Measurements from ENCODE around the gene MGA.

Gene MGA

DNA sequence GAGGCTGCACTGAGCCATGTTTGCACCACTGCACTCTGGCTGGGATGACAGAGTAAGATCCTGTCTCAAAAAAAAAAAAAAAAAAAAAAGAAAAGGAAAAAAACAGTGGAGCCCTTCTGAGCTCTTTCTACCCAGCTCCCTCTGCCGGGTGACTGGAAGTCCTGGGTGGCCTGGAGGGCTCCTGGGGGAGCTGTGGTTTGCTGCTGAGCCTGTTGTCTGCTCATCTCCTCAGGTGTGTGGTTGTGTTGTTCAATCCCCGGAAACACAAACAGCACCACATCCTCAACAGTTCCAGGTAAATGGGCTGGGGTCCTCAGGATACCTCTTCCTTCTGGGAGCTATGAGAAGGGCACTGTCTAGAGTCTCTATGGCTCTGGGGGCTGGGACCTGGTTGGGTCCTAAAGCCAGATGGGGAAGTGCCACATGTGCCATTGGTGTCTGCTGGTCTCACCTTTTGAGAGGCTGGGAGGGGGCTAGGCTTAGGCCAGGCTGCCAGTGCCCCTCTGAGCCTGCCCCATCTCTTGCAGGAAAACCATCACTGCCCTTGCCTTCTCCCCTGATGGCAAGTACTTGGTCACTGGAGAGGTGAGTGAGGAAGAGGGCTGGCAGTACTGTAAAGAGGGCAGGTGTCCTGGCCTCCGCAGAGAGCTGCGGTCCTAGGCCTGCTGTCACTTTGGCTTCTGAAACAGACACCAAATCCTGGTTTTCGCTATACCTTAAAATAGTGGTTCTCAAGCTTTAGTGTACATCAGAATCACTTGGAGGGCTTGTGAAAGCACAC lies 150.6 kb downstream of the MGA start:
- no peak for DNase-seq

DNA sequence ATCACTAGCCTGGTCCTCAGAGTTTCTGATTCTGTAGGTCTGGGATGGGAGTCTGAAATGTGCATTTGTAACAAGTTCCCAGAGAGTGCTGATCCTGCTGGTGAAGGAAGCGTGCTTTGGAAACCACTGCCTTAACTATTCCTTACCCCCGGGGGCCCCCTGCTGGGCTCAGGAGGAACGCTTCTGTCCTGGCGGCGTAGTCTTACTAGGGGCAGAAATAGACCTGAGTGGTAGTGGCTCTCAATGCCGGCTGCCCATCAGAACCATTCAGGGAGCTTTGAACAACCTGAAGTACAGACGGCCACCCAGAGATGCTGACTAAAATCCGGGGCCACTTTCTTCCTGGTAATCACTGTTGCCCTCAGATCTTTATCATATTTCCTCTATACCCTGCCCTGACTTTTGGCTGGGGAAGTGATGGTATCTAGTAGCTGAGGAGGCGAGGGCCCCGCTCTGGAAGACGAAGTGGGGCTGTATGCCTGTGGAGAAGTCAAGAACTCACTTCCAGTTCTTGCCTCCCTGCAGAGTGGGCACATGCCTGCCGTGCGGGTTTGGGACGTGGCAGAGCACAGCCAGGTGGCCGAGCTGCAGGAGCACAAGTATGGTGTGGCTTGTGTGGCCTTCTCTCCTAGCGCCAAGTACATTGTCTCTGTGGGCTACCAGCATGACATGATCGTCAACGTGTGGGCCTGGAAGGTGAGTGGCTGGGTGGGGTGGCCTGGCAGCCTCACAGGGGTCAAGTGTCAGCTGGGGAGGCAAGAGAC lies 151.4 kb downstream of the MGA start:
- DNase-seq = peak; percentile 9 to 42

DNA sequence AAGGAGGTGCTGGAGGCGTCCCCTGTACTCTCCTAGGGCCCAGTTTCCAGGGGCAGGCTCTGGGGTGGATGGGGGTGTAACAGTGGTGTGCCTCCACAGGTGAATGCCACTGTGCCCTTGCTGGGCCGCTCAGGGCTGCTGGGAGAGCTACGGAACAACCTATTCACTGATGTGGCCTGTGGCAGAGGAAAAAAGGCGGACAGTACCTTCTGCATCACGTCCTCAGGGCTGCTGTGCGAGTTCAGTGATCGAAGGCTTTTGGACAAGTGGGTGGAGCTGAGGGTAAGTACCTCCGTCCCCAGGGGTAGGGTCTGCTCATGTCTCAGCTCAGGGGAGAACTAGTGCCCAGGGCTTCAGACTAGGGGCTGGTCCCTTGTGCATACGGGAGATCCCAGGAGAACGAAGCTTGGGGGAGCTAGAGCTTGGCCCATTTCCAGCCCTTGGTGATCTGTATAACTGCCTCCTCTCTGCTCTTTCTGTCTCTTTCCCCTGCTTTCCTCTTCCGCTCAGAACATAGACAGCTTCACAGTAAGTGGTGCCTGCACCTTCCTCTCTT lies 152.7 kb downstream of the MGA start:
- no peak for DNase-seq

DNA sequence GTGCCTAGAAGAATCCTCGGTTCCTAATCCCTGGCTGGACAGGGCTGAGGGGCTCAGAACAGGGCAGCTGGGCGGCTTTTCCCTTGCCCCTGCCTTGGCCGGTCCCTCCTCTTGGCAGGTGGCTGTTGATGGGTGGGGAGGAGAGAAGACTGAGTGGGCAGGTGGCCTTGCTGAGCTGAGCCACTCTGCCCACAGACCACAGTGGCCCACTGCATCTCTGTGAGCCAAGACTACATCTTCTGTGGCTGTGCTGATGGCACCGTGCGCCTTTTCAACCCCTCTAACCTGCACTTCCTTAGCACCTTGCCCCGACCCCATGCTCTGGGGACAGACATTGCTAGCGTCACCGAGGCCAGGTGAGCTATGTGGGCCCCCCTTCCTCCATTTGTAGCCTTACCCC lies 153.2 kb downstream of the MGA start:
- no peak for DNase-seq

DNA sequence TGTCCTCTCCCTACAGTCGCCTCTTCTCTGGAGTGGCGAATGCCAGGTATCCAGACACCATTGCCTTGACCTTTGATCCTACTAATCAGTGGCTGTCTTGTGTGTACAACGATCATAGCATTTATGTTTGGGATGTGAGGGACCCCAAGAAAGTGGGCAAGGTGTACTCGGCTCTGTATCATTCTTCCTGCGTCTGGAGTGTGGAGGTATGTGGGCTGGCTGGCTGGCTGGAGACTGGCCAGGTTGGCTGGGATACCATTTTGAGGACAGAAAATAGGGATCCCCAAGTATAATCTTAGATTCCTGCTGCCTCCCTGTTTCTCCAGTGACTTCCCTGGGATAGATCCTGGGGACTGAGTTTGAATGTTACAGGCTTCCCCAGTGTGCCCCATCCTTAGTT lies 154.3 kb downstream of the MGA start:
- no peak for DNase-seq

DNA sequence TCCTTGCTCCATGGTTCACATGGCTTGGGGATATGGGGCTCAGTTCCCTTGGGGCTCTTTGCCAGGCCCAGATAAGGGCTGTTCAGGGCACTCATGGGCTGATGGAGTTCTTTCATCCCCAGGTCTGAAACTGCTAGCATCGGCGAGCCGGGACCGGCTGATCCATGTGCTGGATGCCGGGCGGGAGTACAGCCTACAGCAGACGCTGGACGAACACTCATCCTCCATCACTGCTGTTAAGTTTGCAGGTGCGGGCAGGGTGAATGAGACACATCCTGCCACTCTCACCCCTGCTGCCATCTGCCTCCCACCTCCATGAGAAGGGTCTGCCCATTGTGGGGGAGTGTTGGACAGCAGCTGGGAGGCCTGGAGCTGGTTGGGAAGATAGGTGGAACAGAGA lies 156.6 kb downstream of the MGA start:
- no peak for DNase-seq

DNA sequence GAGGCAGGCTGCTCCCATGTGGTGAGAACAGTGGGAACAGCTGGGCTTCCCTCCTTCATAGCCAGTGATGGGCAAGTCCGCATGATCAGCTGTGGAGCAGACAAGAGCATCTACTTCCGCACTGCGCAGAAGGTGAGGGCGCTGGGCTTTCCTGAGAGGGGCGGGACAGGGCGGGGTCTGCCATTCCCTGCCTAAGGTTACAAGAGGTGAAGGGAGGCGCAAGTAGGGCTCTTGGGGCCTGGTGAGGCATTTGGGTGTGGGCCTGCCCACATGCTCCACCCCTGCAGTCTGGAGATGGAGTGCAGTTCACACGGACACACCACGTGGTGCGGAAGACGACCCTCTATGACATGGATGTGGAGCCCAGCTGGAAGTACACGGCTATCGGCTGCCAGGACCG lies 157.1 kb downstream of the MGA start:
- no peak for DNase-seq

DNA sequence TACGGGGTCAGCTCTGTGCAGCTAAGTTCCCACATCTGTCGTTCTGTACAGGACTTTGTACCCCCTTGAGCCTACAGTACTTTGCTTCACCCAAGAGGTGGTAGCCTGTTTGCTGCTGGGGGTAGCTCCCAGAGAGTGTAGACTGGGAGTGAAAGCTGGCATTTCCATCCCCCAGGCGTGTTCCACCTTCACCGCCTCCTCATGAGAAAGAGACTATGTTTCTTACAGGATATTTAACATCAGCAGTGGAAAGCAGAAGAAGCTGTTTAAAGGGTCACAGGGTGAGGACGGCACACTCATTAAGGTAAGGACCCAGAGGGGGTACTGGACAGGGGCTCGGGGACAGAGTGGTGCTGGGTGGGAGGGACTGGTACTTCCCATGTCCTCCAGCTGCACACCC lies 157.6 kb downstream of the MGA start:
- no peak for DNase-seq

DNA sequence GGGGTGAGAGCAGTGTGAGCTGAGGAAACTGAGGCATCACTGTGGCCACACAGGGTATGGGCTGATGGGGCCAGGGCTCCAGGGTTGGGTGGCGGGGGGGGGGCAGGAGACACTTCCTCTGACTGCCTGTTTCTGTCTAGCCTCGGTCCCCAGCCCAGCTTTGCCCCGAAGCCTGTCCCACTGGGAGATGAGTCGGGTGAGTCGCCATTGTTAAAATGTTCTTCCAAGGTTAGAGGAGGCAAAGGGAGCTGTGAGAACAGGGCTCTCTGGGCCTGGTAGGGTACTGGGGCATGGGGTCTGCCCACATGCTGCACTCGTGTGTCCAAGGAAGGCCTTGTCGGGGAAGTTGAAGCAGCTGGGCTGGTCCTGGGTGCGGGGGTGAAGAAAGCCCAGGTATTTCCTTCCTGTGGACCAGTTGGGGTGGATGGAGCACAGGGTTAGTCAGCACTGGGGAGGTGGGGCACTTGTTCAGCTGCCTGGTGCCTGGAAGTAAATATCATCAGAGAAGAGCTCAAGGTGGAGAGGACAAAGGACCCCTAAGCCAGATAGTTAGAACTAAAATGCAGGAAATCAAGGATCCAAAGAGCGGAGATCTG lies 159.3 kb downstream of the MGA start:
- no peak for DNase-seq

DNA sequence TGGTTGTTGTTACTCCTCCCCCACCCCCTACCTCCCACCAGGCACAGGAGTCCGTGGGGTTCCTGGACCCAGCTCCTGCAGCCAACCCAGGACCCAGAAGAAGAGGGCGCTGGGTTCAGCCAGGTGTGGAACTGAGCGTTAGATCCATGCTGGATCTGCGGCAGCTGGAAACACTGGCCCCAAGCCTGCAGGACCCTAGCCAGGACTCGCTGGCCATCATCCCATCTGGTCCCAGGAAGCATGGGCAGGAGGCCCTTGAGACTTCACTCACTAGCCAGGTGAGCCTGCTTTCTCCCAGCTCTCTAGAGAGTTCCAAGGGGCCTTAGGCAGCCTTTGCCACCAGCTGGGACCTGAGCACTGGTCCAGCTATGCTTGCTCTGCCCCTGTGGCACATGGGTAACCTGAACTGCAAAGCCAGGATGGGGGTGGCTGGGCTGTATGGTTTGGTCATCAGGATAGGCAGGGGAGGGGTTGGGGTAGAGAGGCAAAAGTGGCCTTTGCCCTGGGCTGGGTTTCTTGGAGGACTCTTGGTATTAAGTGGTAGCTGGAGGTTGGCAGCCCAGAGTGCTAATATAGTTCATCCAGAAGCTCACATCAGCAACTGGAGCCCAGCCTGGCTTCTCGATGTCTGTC lies 160.7 kb downstream of the MGA start:
- no peak for DNase-seq

DNA sequence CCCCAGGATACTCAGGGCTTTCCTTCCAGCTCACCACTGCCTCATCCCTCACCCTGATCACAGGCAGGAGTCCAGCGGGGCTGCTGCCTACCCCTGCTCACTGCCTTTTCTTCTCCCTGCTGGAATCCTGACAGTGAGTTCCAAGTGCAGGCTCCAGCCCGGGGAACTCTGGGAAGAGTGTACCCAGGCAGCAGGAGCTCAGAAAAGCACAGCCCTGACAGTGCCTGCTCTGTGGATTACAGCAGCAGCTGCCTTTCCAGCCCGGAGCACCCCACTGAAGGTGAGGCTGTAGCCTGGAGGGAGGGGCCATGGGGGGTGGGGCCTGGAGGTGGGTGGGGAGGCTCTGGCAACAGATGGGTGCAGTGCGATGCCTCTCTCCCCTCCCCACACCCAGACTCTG lies 161.6 kb downstream of the MGA start:
- no peak for DNase-seq

DNA sequence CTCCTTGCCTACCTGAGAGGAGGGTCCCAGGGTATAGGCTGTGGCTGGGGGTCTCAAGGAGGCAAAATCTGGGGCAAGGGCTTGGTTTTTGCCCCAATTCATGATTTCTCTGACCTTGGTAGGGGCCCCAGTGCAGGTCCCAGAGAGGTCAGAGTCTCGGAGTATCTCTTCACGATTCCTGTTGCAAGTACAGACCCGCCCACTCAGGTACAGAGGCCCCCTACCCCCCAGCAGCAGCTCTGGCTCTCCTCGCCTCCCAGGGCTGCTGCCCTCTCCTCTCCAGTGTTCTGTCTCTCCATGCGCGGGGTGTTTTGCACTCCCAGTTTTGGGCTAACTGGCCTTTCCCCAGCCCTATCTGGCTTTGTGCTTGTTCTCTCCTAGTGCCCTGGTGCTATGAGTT lies 162.3 kb downstream of the MGA start:
- no peak for DNase-seq
